HEK293 (cell line): ENCODE data around the gene MISFA.
A peak's percentile ranks its signal among the peaks of the same experiment; 100 is the strongest.

Experiments
- EGR2 ChIP-seq: fragments of 450-650 bp; formaldehyde crosslinking; IDR thresholded peaks from 2 replicates; pipeline ENCODE4 v1.5.1; 2016; ENCODE audit warnings: low read depth, missing biosample characterization, missing genetic modification characterization
- GLIS1 ChIP-seq: fragments of 450-650 bp; formaldehyde crosslinking; IDR thresholded peaks from 2 replicates; pipeline ENCODE4 v1.5.1; 2016; ENCODE audit warnings: missing biosample characterization, missing genetic modification characterization
- HIC1 ChIP-seq: fragments of 450-650 bp; formaldehyde crosslinking; IDR thresholded peaks from 2 replicates; pipeline ENCODE4 v1.5.1; 2016; ENCODE audit warnings: missing biosample characterization, missing genetic modification characterization
- KLF16 ChIP-seq: fragments of 450-650 bp; formaldehyde crosslinking; IDR thresholded peaks from 2 replicates; pipeline ENCODE4 v1.5.1; 2017; ENCODE audit warnings: missing biosample characterization, missing genetic modification characterization
- KLF8 ChIP-seq: fragments of 450-650 bp; formaldehyde crosslinking; IDR thresholded peaks from 2 replicates; pipeline ENCODE4 v1.5.1; 2016; ENCODE audit warnings: missing biosample characterization, missing genetic modification characterization
- MEIS1 ChIP-seq: sonication (generic); formaldehyde crosslinking; IDR thresholded peaks from 2 replicates; pipeline ENCODE4 v1.8.1; 2022; ENCODE audit warnings: missing genetic modification reagents, mild to moderate bottlenecking, borderline replicate concordance
- PRDM10 ChIP-seq: fragments of 450-650 bp; formaldehyde crosslinking; IDR thresholded peaks from 2 replicates; pipeline ENCODE4 v1.5.1; 2016; ENCODE audit warnings: missing biosample characterization, missing genetic modification characterization
- SETDB1 ChIP-seq: IDR thresholded peaks from one replicate; pipeline ENCODE4 v1.6.1; 2017; ENCODE audit warnings: mild to moderate bottlenecking, low read length, moderate library complexity, mixed read lengths; ENCODE audit not compliant: insufficient read length
- SP2 ChIP-seq: fragments of 450-650 bp; formaldehyde crosslinking; IDR thresholded peaks from 2 replicates; pipeline ENCODE4 v1.5.1; 2016; ENCODE audit warnings: missing biosample characterization, missing genetic modification characterization
- SP3 ChIP-seq: fragments of 450-650 bp; formaldehyde crosslinking; IDR thresholded peaks from 2 replicates; pipeline ENCODE4 v1.5.1; 2016; ENCODE audit warnings: missing biosample characterization, missing genetic modification characterization
- SP7 ChIP-seq: fragments of 450-650 bp; formaldehyde crosslinking; IDR thresholded peaks from 2 replicates; pipeline ENCODE4 v1.5.1; 2016; ENCODE audit warnings: missing biosample characterization, missing genetic modification characterization
- ZBTB11 ChIP-seq: fragments of 450-650 bp; formaldehyde crosslinking; conservative IDR thresholded peaks from 2 replicates; pipeline ENCODE4 v1.5.1; 2016; ENCODE audit warnings: low read depth, missing biosample characterization, missing genetic modification characterization
- ZBTB21 ChIP-seq: fragments of 450-650 bp; formaldehyde crosslinking; IDR thresholded peaks from 2 replicates; pipeline ENCODE4 v1.5.1; 2017; ENCODE audit warnings: missing biosample characterization, missing genetic modification characterization
- ZBTB26 ChIP-seq: fragments of 450-650 bp; formaldehyde crosslinking; optimal IDR thresholded peaks from 2 replicates; pipeline ENCODE3; 2016; ENCODE audit warnings: missing biosample characterization, mild to moderate bottlenecking, missing genetic modification characterization
- ZBTB8A ChIP-seq: fragments of 450-650 bp; formaldehyde crosslinking; IDR thresholded peaks from 2 replicates; pipeline ENCODE4 v1.5.1; 2016; ENCODE audit warnings: missing biosample characterization, missing genetic modification characterization
- ZFHX2 ChIP-seq: fragments of 450-650 bp; formaldehyde crosslinking; conservative IDR thresholded peaks from 2 replicates; pipeline ENCODE4 v1.5.1; 2016; ENCODE audit warnings: missing biosample characterization, missing genetic modification characterization
- ZNF335 ChIP-seq: fragments of 450-650 bp; formaldehyde crosslinking; conservative IDR thresholded peaks from 2 replicates; pipeline ENCODE4 v1.5.1; 2016; ENCODE audit warnings: missing biosample characterization, missing genetic modification characterization
- ZNF549 ChIP-seq: fragments of 450-650 bp; IDR thresholded peaks from 2 replicates; pipeline ENCODE4 v1.5.1; 2018; ENCODE audit warnings: missing biosample characterization, missing genetic modification characterization, mild to moderate bottlenecking, inconsistent platforms, moderate library complexity
- ZNF561 ChIP-seq: fragments of 450-650 bp; IDR thresholded peaks from 2 replicates; pipeline ENCODE4 v1.5.1; 2018; ENCODE audit warnings: missing biosample characterization, missing genetic modification characterization, borderline replicate concordance
- ZNF585B ChIP-seq: fragments of 450-650 bp; formaldehyde crosslinking; IDR thresholded peaks from 2 replicates; pipeline ENCODE4 v1.5.1; 2016; ENCODE audit warnings: missing biosample characterization, missing genetic modification characterization
- ZNF600 ChIP-seq: fragments of 450-650 bp; formaldehyde crosslinking; IDR thresholded peaks from 2 replicates; pipeline ENCODE4 v1.5.1; 2016; ENCODE audit warnings: missing biosample characterization, missing genetic modification characterization
- ZNF629 ChIP-seq: fragments of 450-650 bp; formaldehyde crosslinking; IDR thresholded peaks from 2 replicates; pipeline ENCODE4 v1.5.1; 2017; ENCODE audit warnings: missing biosample characterization, missing genetic modification characterization
- ZNF654 ChIP-seq: fragments of 450-650 bp; formaldehyde crosslinking; IDR thresholded peaks from 2 replicates; pipeline ENCODE4 v1.5.1; 2016; ENCODE audit warnings: low read depth, missing biosample characterization, missing genetic modification characterization
- ZNF660 ChIP-seq: fragments of 450-650 bp; IDR thresholded peaks from 2 replicates; pipeline ENCODE4 v1.5.1; 2018; ENCODE audit warnings: missing biosample characterization, mild to moderate bottlenecking, missing genetic modification characterization
- ZNF76 ChIP-seq: fragments of 450-650 bp; formaldehyde crosslinking; IDR thresholded peaks from 2 replicates; pipeline ENCODE4; 2016; ENCODE audit warnings: low read depth, missing biosample characterization, missing genetic modification characterization, borderline replicate concordance
- ZNF768 ChIP-seq: fragments of 450-650 bp; formaldehyde crosslinking; IDR thresholded peaks from 2 replicates; pipeline ENCODE4 v1.5.1; 2018; ENCODE audit warnings: missing biosample characterization, mild to moderate bottlenecking, missing genetic modification characterization
- ZNF777 ChIP-seq: fragments of 450-650 bp; formaldehyde crosslinking; IDR thresholded peaks from 2 replicates; pipeline ENCODE4 v1.5.1; 2017; ENCODE audit warnings: missing biosample characterization, missing genetic modification characterization, borderline replicate concordance
- ZNF830 ChIP-seq: fragments of 450-650 bp; IDR thresholded peaks from 2 replicates; pipeline ENCODE4 v1.5.0; 2018; ENCODE audit warnings: missing biosample characterization, missing genetic modification characterization, low read depth, mild to moderate bottlenecking, moderate library complexity
- ZXDB ChIP-seq: fragments of 450-650 bp; formaldehyde crosslinking; IDR thresholded peaks from 2 replicates; pipeline ENCODE4 v1.5.1; 2016; ENCODE audit warnings: missing biosample characterization, missing genetic modification characterization

The MISFA gene

GRCh38 chr11:18634140-18635032, 34.8 kb downstream of the MISFA start, which contains the start of gene SPTY2D1 (continued):
- 0 out of 2 replicates have a peak, but pooled peaks have one; percentile 31 for TF ChIP-seq SP7
- peak; percentile 84 for TF ChIP-seq GLIS1 (tag by site-specific recombination)
- peak; percentile 98 for TF ChIP-seq ZBTB21 (tag by site-specific recombination)
- no peak for TF ChIP-seq ZNF654 (tag by site-specific recombination)
- no peak for TF ChIP-seq ZNF830 (tag by site-specific recombination)
- no peak for TF ChIP-seq ZNF777
- 0 out of 2 replicates have a peak, but pooled peaks have one; percentile 21 for TF ChIP-seq ZNF561 (tag by site-specific recombination)
- TF ChIP-seq ZNF585B = no peak
- TF ChIP-seq SETDB1 = no peak
- TF ChIP-seq HIC1 = peak; percentile 39; the same call in 1 of the 2 replicates
- no peak; the same call in 1 of the 2 replicates for TF ChIP-seq ZNF76 (tag by site-specific recombination)
- TF ChIP-seq ZBTB8A (tag by site-specific recombination) = 0 out of 2 replicates have a peak, but pooled peaks have one; percentile 52
- TF ChIP-seq KLF8 (tag by site-specific recombination) = 0 out of 2 replicates have a peak, but pooled peaks have one; percentile 8
- peak; percentile 44 for TF ChIP-seq ZFHX2 (tag by site-specific recombination)
- TF ChIP-seq EGR2 (tag by site-specific recombination) = peak; percentile 40; the same call in 1 of the 2 replicates
- TF ChIP-seq ZXDB (tag by site-specific recombination) = peak; percentile 73
- no peak for TF ChIP-seq MEIS1 (CRISPR knock-in tag)
- peak; percentile 28 for TF ChIP-seq SP3 (tag by site-specific recombination)
- peak; percentile 72 for TF ChIP-seq ZBTB26 (tag by site-specific recombination)
- TF ChIP-seq ZNF600 (tag by site-specific recombination) = peak; percentile 75; the same call in 1 of the 2 replicates
- no peak for TF ChIP-seq ZNF549
- peak; percentile 67 for TF ChIP-seq PRDM10 (tag by site-specific recombination)
- TF ChIP-seq ZNF335 (tag by site-specific recombination) = peak; percentile 82
- peak; percentile 96 for TF ChIP-seq SP2
- TF ChIP-seq ZBTB11 (tag by site-specific recombination) = peak; percentile 84
- no peak for TF ChIP-seq ZNF768 (tag by site-specific recombination)
- TF ChIP-seq ZNF660 = peak; percentile 96
- peak; percentile 99 for TF ChIP-seq ZNF629 (tag by site-specific recombination)
- TF ChIP-seq KLF16 (tag by site-specific recombination) = 0 out of 2 replicates have a peak, but pooled peaks have one; percentile 13
